PC-3 (cell line): ENCODE data around the gene INPP5D. TPM values are rescaled to one million over a fixed set of nuclear protein-coding genes. Genes with fewer than 3 reads are reported as not detected.
A peak's percentile ranks its signal among the peaks of the same experiment; 100 is the strongest.

Source experiments
- ATAC-seq: fragments of 200-7000 bp; cut with Tn5 transposase; 2 replicates; pipeline ENCODE4 v1.9.1; 2020; ENCODE audit warnings: mild to moderate bottlenecking, moderate library complexity
- BruUV-seq: library from RNA; stranded (reverse); fragments of 400-500 nt; replicated peaks from 2 replicates; lab custom pipeline; 2021; lab: Mats Ljungman, UMichigan
- CTCF ChIA-PET: fragments of 300-600 bp; sonication (Branson Sonifier 250); formaldehyde crosslinking; loops from one replicate; lab custom pipeline; 2022; ENCODE audit warnings: antibody characterized with exemption; lab: Charles Lee
- POLR2A ChIA-PET: fragments of 300-600 bp; sonication (Branson Sonifier 250); formaldehyde crosslinking; loops from one replicate; lab custom pipeline; 2022; ENCODE audit warnings: antibody characterized with exemption; ENCODE audit not compliant: unreplicated experiment; lab: Charles Lee
- DNase-seq: peaks from one replicate; pipeline ENCODE4 v3.0.0-alpha.2; 2015
- H2AFZ ChIP-seq: fragments of 300-600 bp; sonication (generic); 2 replicates; pipeline ENCODE4 v1.6.0; 2016; ENCODE audit warnings: antibody characterized with exemption, low read length
- H3F3A ChIP-seq: fragments of 300-600 bp; sonication (generic); one replicate; pipeline ENCODE4 v1.6.0; 2017; ENCODE audit warnings: antibody characterized with exemption, low read length, control low read depth, mild to moderate bottlenecking; ENCODE audit not compliant: unreplicated experiment
- H3K27ac ChIP-seq: fragments of 300-600 bp; sonication (generic); 2 replicates; pipeline ENCODE4 v1.5.1; 2016; ENCODE audit warnings: mild to moderate bottlenecking, low read length
- H3K27me3 ChIP-seq: fragments of 300-600 bp; sonication (generic); 2 replicates; pipeline ENCODE4 v1.6.1; 2016; ENCODE audit warnings: low read length, mixed read lengths
- H3K36me3 ChIP-seq: fragments of 300-600 bp; sonication (generic); 2 replicates; pipeline ENCODE4 v1.6.1; 2016; ENCODE audit warnings: low read depth, mixed run types, low read length, mixed read lengths
- H3K4me1 ChIP-seq: fragments of 300-600 bp; sonication (generic); 2 replicates; pipeline ENCODE4 v1.5.1; 2016; ENCODE audit warnings: low read length; ENCODE audit not compliant: insufficient read depth
- H3K4me2 ChIP-seq: fragments of 300-600 bp; sonication (generic); 2 replicates; pipeline ENCODE4 v1.6.0; 2016; ENCODE audit warnings: low read length
- H3K4me3 ChIP-seq: fragments of 300-600 bp; sonication (generic); 2 replicates; pipeline ENCODE4 v1.5.1; 2016; ENCODE audit warnings: mild to moderate bottlenecking, low read length, mixed read lengths
- H3K79me2 ChIP-seq: fragments of 300-600 bp; sonication (generic); 2 replicates; pipeline ENCODE4 v1.6.1; 2017; ENCODE audit warnings: low read length, mixed read lengths
- H3K9ac ChIP-seq: fragments of 300-600 bp; sonication (generic); 2 replicates; pipeline ENCODE4 v1.6.0; 2016; ENCODE audit warnings: mild to moderate bottlenecking, low read length
- H3K9me2 ChIP-seq: fragments of 300-600 bp; sonication (generic); replicated peaks from 2 replicates; pipeline ENCODE4 v1.6.1; 2016; ENCODE audit warnings: mixed run types, low read length, mixed read lengths
- H3K9me3 ChIP-seq: fragments of 300-600 bp; sonication (generic); 2 replicates; pipeline ENCODE4 v1.6.1; 2016; ENCODE audit warnings: low read length, mixed read lengths
- H4K20me1 ChIP-seq: fragments of 300-600 bp; sonication (generic); 2 replicates; pipeline ENCODE4 v1.6.1; 2016; ENCODE audit warnings: low read length, mixed read lengths
- EZH2 ChIP-seq: fragments of 300-600 bp; sonication (generic); IDR thresholded peaks from one replicate; pipeline ENCODE4 v1.6.1; 2017; ENCODE audit warnings: antibody characterized with exemption, mild to moderate bottlenecking, low read length; ENCODE audit not compliant: unreplicated experiment
- EZH2phosphoT487 ChIP-seq: fragments of 300-600 bp; sonication (generic); IDR thresholded peaks from 2 replicates; pipeline ENCODE4 v1.6.1; 2018; ENCODE audit warnings: mild to moderate bottlenecking, antibody characterized with exemption, low read length, borderline replicate concordance
- intact Hi-C: fragments of 100-400 bp; cut with micrococcal nuclease; formaldehyde crosslinking; loops from 2 replicates; pipeline ENCODE4 v1.9.0; 2023
- total RNA-seq: library from RNA; depleted of rRNA; stranded (reverse); fragments of >200 nt; gene quantifications from 2 replicates; pipeline ENCODE4 v1.2.3, GENCODE V29; 2014
- TF ChIP-seq, protein P1 (sequence below): fragments of 300-600 bp; sonication (generic); conservative IDR thresholded peaks from 2 replicates; pipeline ENCODE4 v1.5.1; 2017; ENCODE audit warnings: antibody characterized with exemption, low read depth, mild to moderate bottlenecking, low read length

Gene INPP5D
- total RNA-seq, 1 experiment from 2014 or later = 0.26 TPM

DNA sequence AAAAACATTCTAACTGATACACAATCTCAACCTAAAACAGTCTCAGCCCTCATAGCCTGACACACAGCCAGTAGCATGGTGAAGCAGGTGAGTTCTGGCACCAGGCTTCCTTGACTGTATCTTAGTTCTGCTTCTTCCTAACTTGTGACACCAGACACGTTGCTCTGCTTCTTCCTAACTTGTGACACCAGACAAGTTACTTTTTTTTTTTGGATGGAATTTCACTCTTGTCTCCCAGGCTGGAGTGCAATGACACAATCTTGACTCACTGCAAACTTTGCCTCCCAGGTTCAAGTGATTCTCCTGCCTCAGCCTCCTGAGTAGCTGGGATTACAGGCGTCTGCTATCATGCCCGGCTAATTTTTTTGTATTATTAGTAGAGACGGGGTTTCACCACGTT, 184.7 kb downstream of the INPP5D start:
- peak; percentile 9 for ATAC-seq
- Histone ChIP-seq H4K20me1 (no peaks in the 10 kb centered on the region), H3K9me2 (no peaks in the 10 kb centered on the region), H3K27me3 (no peaks in the 10 kb centered on the region), H3K4me2 (peak overlapping the region; percentile 46), H3K4me3 (no peak overlapping the region), H3K4me1 (peaks cover 78% of the 10 kb centered on the region), H3K9me3 (no peaks in the 10 kb centered on the region), H3K9ac (peak overlapping the region; percentile 50), H3F3A (peaks cover 12% of the 10 kb centered on the region), H3K27ac (peak overlapping the region; percentile 99), H2AFZ (peak overlapping the region; percentile 8; the same call in 1 of the 2 replicates), H3K79me2 (0 out of 2 replicates have a peak, but pooled peaks cover 3% of the 10 kb centered on the region), H3K36me3 (no peaks in the 10 kb centered on the region)
- BruUV-seq = no TSS peak
- CTCF ChIA-PET = no interaction called here
- TF ChIP-seq EZH2phosphoT487 (no peak), EZH2 (no peak)
- TF ChIP-seq, protein P1, sequence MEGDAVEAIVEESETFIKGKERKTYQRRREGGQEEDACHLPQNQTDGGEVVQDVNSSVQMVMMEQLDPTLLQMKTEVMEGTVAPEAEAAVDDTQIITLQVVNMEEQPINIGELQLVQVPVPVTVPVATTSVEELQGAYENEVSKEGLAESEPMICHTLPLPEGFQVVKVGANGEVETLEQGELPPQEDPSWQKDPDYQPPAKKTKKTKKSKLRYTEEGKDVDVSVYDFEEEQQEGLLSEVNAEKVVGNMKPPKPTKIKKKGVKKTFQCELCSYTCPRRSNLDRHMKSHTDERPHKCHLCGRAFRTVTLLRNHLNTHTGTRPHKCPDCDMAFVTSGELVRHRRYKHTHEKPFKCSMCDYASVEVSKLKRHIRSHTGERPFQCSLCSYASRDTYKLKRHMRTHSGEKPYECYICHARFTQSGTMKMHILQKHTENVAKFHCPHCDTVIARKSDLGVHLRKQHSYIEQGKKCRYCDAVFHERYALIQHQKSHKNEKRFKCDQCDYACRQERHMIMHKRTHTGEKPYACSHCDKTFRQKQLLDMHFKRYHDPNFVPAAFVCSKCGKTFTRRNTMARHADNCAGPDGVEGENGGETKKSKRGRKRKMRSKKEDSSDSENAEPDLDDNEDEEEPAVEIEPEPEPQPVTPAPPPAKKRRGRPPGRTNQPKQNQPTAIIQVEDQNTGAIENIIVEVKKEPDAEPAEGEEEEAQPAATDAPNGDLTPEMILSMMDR = no peak
- POLR2A ChIA-PET = no interaction called here
- intact Hi-C loops = loop anchor here (5.0 kb wide), 1 partner anchor 78 kb away; no protein-coding TSS in a partner anchor
- peak; percentile 87 for DNase-seq

DNA sequence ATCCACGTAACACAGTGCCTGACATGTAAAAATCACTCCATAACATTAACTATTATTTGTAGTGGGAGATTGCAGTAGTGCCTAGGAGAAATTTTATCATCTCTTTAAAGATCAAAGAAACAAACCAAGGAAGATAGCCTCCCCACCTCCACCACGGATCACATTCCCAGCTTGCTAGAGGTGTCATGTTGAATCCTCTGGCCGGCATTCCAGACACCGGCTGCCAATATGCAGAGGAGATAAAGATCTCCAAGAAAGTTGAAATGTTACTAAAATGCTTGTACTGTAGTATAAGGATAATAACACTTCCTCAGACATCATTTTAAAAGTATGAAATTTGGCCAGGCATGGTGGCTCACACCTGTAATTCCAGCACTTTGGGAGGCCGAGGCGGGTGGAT, 185.3 kb downstream of the INPP5D start:
- H3K9me3 ChIP-seq = no peaks in the 10 kb centered on the region
- ChIA-PET CTCF (no interaction called here), POLR2A (no interaction called here)
- 0 out of 2 replicates have a peak, but pooled peaks cover 3% of the 10 kb centered on the region for H3K79me2 ChIP-seq
- intact Hi-C loops = loop anchor here (5.0 kb wide), 1 partner anchor 78 kb away; no protein-coding TSS in a partner anchor
- TF ChIP-seq, protein P1 = no peak
- TF ChIP-seq EZH2 = no peak
- TF ChIP-seq EZH2phosphoT487 = no peak
- H3K27me3 ChIP-seq = no peaks in the 10 kb centered on the region
- ATAC-seq (no peak), DNase-seq (peak; percentile 54)
- H3K9ac ChIP-seq = peak overlapping the region; percentile 50
- H3K27ac ChIP-seq = peak overlapping the region; percentile 99
- no TSS peak for BruUV-seq
- H3K9me2 ChIP-seq = no peaks in the 10 kb centered on the region
- peaks cover 12% of the 10 kb centered on the region for H3F3A ChIP-seq
- H4K20me1 ChIP-seq = no peaks in the 10 kb centered on the region
- H3K4me2 ChIP-seq = 0 out of 2 replicates have a peak overlapping the region, but pooled peaks have one; percentile 37
- H3K36me3 ChIP-seq = no peaks in the 10 kb centered on the region
- H2AFZ ChIP-seq = peak overlapping the region; percentile 46; the same call in 1 of the 2 replicates
- H3K4me1 ChIP-seq = peaks cover 77% of the 10 kb centered on the region
- no peak overlapping the region for H3K4me3 ChIP-seq

DNA sequence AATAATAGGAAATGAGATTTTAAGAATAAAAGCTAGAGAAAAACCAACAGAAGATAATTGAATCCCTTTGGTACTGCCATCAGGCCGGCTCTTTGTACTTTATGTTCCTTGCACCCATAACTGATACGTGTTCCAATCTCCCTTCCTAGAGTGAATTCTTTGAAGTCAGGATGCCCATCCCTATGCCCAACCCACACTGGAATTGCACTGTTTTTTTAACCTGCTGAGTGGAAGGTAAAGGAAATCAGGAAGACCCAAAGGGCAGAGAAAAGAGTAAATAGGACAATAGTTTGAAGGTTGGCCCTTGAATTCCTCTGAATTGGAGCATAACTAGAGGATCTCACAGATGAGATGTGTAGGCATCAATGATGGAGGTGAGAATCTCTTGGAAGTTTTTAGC, 187.0 kb downstream of the INPP5D start:
- Histone ChIP-seq H3K27ac (peak overlapping the region; percentile 99), H3K4me3 (peak overlapping the region; percentile 11; the same call in 1 of the 2 replicates), H3F3A (peaks cover 12% of the 10 kb centered on the region), H3K36me3 (no peaks in the 10 kb centered on the region), H3K9me3 (no peaks in the 10 kb centered on the region), H3K4me1 (peaks cover 67% of the 10 kb centered on the region), H3K9me2 (no peaks in the 10 kb centered on the region), H3K9ac (peak overlapping the region; percentile 78), H3K79me2 (peaks cover 10% of the 10 kb centered on the region), H4K20me1 (peaks cover 2% of the 10 kb centered on the region; the same call in 1 of the 2 replicates), H3K27me3 (no peaks in the 10 kb centered on the region), H2AFZ (peak overlapping the region; percentile 27), H3K4me2 (peak overlapping the region; percentile 70)
- ChIA-PET CTCF (no interaction called here), POLR2A (no interaction called here)
- TF ChIP-seq EZH2 (no peak), EZH2phosphoT487 (no peak)
- TF ChIP-seq, protein P1 = no peak
- peak; percentile 59 for DNase-seq
- peak; percentile 7; the same call in 1 of the 2 replicates for ATAC-seq
- TSS peak; percentile 83 for BruUV-seq
- intact Hi-C loops = loop anchor here (1.0 to 5.0 kb wide), 4 partner anchors 36 to 218 kb away; no protein-coding TSS in a partner anchor
